NOMO-1 treated with DMSO at 0.1 percent for 48 hours (cell line): ENCODE results near the gene CSNK1A1.
"Not testable (repeated sequence)": the region's sequence is repeated elsewhere in the genome, so short reads cannot be mapped to it uniquely, and the experiment has no call there.

Experiments
- DNase-seq: peaks from one replicate; lab custom pipeline; 2025; ENCODE audit not compliant: unreplicated experiment; lab: John Stamatoyannopoulos, UW

Gene CSNK1A1

DNA sequence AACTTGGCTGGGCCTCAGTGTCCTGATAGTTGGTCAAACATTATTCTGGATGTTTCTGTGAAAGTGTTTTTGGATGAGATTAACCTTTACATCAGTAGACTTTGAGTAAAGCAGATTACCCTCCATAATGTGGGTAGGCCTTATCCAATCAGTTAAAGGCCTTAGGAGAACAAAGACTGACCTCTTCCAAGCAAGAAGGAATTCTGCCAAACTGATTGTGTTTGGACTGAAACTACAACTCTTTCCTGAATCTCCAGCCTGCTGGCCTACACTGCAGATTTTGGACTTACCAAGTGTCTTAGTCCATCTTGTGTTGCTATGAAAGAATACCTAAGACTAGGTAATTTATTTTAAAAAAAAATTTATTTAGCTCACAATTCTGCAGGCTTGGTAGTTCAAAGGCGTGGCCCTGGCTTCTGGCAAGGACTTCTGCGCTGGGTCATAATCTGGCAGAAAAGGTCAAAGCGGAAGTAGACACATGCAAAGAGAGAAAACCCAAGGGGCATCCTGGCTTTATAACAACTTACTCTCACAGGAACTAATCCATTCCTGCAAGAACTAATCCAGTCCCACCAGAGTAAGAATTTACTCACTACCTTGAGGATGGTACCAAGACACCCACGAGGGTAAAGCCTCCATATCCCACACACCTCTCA is 21.5 kb upstream of the CSNK1A1 start:
- DNase-seq: no peak

- DNase-seq: no peak
These were observed 20.9 kb upstream of the CSNK1A1 start for GRCh38 chr5:149572170-149572569.

- DNase-seq: no peak
These were observed 16.0 kb upstream of the CSNK1A1 start for GRCh38 chr5:149567226-149567625.

DNA sequence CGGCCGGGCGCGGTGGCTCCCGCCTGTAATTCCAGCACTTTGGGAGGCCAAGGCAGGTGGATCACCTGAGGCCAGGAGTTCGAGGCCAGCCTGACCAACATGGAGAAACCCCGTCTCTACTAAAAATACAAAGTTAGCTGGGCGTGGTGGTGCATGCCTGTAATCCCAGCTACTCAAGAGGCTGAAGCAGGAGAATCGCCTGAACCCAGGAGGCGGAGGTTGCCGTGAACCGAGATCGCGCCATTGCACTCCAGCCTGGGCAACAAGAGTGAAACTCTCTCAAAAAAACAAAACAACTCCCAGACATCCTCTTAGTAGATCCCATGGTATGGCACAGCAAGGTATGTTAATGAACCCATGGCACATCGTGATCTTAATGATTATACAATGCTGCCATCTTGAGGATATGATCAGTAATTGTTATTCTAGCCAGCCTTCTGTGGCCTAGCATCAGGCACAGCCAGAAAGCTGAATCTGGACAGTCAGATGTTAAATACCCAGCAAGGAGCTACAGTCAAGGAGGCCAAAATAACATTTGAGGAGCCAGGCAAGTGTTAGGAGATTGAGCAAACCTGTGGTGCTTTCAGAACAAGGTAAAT is 13.4 kb upstream of the CSNK1A1 start:
- peak; percentile 76 for DNase-seq

DNA sequence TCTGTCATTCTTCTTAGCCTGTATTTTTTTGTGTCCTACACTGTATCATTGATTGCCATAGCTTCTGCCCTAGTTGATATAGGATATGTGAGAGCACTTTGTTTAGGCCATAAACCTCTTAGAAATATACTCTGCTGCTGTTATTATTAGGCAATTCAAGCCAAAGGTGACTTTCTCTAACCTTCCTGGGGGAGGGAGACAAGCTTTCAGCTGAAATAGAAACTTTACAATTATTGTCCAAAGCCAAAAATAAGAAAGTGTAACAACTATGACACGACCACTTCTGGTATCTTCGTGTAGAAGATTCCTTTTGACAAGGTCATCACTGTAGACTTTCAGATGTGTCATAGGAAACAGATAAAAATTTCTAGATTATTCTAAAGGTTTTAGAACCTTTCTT is 12.2 kb upstream of the CSNK1A1 start:
- DNase-seq: no peak

DNA sequence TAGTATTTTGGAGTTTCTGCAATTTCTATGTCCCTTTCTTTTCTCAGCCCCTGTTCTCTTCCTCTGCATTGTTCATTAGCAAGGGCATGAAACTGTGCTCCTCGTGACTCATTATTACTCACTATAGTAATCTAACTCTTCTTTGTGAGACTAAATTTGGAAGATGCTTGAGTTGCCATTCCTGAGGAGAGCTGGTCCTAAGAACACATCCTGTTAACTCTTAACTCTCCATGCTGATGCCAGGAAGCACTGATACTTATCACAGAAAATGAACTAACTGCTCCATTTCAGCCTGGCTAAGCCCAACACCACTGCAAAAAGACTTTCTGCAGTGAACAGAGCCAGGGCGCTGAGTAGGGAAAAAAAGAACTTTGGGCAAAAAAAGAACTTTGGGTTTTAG is 10.6 kb upstream of the CSNK1A1 start:
- DNase-seq: peak; percentile 73

- DNase-seq: peak; percentile 80
These were observed 8.5 kb upstream of the CSNK1A1 start for GRCh38 chr5:149559706-149560105.

- no peak for DNase-seq
These were observed 1.4 kb upstream of the CSNK1A1 start for GRCh38 chr5:149552553-149553160.

DNA sequence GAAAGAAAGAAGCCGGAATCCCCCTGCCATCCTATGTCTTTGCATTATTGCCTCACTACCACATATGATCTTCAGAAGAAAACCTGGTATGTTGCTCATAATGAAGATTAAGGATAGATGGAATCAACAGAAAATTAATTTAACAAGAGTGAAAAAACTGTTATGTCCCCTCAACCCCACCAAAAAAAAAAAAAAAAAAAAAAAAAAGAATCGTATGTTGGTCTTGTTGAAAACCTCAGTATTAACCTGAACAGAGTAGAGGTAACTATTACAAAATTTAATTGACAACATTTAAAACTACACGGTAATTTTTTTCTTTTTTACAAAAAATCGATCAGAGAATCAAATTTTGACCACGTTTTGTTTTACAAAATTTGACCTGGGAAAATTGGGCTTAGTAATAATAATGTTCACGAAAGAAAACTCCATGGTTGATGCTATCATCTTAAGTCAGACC is 827 bp upstream of the CSNK1A1 start:
- DNase-seq: no peak

GRCh38 chr5:149550594-149551226 is 529 bp downstream of the CSNK1A1 start:
- no peak for DNase-seq

- DNase-seq: peak; percentile 93
These were observed 1.0 kb downstream of the CSNK1A1 start for GRCh38 chr5:149550268-149550583.

- DNase-seq: peak; percentile 43
These were observed 1.6 kb downstream of the CSNK1A1 start for GRCh38 chr5:149549461-149550267.

DNA sequence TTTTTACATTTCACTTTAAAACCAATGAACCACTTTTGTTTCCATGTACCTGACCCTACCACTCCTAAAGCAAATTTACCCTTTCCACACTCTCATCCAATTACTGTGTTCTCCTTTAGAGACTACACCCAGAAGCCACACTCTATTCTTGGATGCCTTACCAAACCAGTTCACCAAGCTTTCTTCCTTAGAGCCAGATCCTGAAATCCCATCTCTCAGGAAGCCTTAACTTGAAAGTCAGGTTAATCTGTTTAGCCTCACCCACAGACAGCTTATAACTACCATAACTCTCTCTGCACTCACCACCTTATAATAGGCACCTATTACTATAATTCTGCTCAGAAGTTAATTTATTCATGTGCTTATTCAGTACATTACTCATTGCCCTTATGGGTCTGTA is 4.3 kb downstream of the CSNK1A1 start:
- no peak for DNase-seq

DNA sequence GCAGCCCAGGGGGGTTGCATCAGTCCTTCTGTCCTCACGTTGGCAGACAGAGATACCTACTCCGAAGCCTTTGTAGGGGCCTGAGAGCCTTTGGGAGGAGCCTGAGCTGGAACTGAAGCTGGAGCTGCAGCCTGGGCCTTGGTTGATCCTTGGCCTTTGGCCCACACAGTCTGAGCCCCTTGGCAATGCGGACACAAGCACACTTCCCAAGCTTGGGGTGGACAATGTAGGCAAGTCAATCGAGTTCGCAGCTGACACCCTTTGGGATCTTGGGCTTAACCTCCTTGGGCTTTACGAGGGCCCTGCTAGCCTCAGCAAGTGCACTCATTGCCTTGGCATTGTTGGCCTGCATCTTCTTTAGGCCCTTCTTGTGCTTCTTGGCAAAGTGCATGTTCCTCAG is 5.9 kb downstream of the CSNK1A1 start:
- DNase-seq: no peak

- no peak for DNase-seq
These were observed 7.2 kb downstream of the CSNK1A1 start for GRCh38 chr5:149544028-149544420.

DNA sequence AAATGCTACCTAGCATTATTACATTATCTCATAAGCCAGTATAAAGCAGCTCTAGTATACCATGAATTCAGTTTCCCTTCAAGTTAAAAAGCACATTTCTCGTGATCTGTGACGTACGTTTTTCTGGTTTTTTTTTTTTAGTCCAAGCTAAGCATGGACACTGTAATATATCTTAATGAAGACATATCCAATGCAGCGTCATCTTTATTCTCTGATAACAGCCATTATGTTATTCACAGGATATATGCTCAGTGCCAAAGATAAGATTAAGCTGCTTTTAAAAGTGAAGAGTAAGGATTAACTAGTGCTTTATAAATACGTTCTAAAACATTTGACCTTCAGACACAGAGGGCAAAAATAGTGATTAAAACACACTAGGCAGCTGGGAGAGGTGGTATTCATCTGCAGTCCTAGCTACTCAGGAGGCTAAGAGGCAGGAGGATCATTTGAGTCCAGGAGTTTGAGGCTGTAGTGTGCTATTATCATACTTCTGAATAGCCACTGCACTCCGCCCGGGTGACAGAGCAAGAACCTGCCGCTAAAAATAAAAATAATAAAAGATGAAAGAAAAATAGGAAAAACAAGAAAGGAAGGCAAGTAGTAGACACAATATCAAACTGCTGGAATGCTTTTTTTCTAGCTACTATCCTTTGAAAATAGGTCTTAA is 7.7 kb downstream of the CSNK1A1 start:
- DNase-seq: no peak

DNA sequence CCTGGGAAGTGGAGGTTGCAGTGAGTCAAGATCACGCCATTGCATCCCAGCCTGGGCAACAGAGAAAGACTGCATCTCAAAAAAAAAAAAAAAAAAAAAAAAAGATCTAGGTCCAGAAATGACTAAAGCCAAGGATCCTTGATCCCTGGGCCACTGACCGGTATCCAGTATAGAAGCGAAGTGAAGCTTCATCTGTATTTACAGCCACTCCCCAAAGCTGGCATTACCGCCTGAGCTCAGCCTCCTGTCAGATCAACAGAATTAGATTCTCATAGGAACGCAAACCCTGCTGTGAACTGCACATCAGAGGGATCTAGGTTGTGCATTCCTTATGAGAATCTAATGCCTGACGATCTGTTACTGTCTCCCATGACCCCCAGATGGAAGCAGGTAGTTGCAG is 9.3 kb downstream of the CSNK1A1 start:
- DNase-seq: no peak

GRCh38 chr5:149540089-149540488 is 11.2 kb downstream of the CSNK1A1 start:
- DNase-seq: no peak

GRCh38 chr5:149537374-149537975 is 13.8 kb downstream of the CSNK1A1 start:
- DNase-seq: no peak

DNA sequence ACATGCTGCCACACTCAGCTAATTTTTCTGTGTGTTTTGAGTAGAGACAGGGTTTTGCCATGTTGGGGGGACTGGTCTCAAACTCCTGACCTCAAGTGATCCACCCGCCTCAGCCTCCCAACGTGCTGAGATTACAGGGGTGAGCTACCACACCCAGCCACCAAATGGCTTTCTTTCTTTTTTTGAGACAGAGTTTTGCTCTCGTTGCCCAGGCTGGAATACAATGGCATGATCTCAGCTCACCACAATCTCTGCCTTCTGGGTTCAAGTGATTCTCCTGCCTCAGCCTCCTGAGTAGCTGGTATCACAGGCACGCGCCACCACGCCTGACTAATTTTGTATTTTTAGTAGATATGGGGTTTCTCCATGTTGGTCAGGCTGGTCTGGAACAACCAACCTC is 15.5 kb downstream of the CSNK1A1 start:
- not testable (repeated sequence) for DNase-seq
